Measurements from ENCODE around the gene SLC49A4. TPM values are rescaled to one million over a fixed set of nuclear protein-coding genes. Genes with fewer than 3 reads are reported as not detected.

Gene SLC49A4
- total RNA-seq, 1 experiment from 2014 or later = 16.1 TPM

DNA sequence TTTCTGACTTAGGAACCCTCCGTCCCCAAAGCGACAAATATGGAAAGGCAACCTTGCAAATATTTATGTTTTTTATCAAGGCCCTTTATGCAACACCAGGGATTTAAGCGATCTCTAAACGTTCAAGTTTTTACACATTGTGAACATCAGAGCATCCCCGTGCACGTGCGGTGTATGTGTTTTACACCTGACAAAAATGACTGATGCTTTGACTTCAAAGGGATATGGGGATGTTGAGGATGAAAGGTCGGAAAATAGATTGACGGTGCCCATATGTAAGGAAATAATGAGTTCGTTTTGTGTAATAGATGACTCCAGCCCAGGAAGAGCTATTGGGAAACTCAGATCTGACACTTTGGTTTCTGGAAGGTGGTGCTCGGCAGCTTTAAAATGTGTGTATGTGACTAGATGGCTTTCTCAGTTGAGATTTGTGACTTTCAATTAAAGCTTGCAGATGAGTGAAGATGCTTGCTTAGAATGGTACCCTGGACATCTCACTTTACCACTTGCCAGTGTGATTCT lies 866 bp downstream of the SLC49A4 start:
- intact Hi-C loops (cut with micrococcal nuclease; ENCODE audit: unreplicated experiment) = no loop called here
- Mint-ChIP-seq H3K36me3 (ENCODE audit: insufficient read depth, unreplicated experiment) (peaks cover 29% of the 10 kb centered on the region), H3K4me1 (ENCODE audit: low read depth, unreplicated experiment) (peaks cover 21% of the 10 kb centered on the region), H3K9me3 (ENCODE audit: low read depth, unreplicated experiment) (no peaks in the 10 kb centered on the region), H3K4me3 (ENCODE audit: low read depth, unreplicated experiment) (peak overlapping the region; percentile 79), H3K27ac (ENCODE audit: unreplicated experiment) (no peak overlapping the region), H3K27me3 (ENCODE audit: unreplicated experiment) (no peaks in the 10 kb centered on the region)
- no peak for TF ChIP-seq CTCF (IDR thresholded peaks at IDR 0.05; ENCODE audit: unreplicated experiment)
- CTCF ChIA-PET = no interaction called here
- BruUV-seq (replicated peaks) = TSS peak; percentile 71
- no peak for DNase-seq

DNA sequence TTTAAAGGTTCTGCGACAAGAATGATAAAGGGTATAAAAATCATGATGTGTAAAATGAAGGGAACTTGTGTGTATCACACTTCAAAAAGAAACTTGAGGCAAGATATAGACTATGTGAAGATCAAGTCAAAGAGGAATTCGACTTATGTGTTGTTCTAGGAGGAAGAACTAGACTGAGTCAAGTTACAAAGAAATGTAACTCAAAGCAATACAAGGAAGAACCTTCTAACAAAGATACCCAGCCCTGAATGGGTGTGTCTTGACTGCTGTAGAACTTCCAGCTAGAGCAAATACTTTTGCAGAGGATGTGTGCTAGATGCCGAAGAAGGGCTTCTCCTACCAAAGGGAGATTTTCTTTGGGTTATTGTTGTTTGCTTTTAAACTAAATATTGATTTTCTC lies 2.4 kb downstream of the SLC49A4 start:
- peak overlapping the region; percentile 43 for H3K27ac Mint-ChIP-seq (ENCODE audit: unreplicated experiment)

GRCh38 chr3:122799322-122799721 lies 4.5 kb downstream of the SLC49A4 start:
- no peaks in the 10 kb centered on the region for H3K27me3 Mint-ChIP-seq (ENCODE audit: unreplicated experiment)
- peaks cover 21% of the 10 kb centered on the region for H3K4me1 Mint-ChIP-seq (ENCODE audit: low read depth, unreplicated experiment)
- no peak for DNase-seq
- CTCF ChIA-PET = no interaction called here
- H3K9me3 Mint-ChIP-seq (ENCODE audit: low read depth, unreplicated experiment) = no peaks in the 10 kb centered on the region
- peaks cover 13% of the 10 kb centered on the region for H3K36me3 Mint-ChIP-seq (ENCODE audit: insufficient read depth, unreplicated experiment)
- no peak overlapping the region for H3K4me3 Mint-ChIP-seq (ENCODE audit: low read depth, unreplicated experiment)
- no peak overlapping the region for H3K27ac Mint-ChIP-seq (ENCODE audit: unreplicated experiment)
- intact Hi-C loops (cut with micrococcal nuclease; ENCODE audit: unreplicated experiment) = no loop called here
- TF ChIP-seq CTCF (IDR thresholded peaks at IDR 0.05; ENCODE audit: unreplicated experiment) = no peak
- no TSS peak for BruUV-seq (replicated peaks)

More for the DNA sequence above, 2.4 kb downstream of the SLC49A4 start:
- H3K27me3 Mint-ChIP-seq (ENCODE audit: unreplicated experiment) = no peaks in the 10 kb centered on the region
- BruUV-seq (replicated peaks) = no TSS peak
- intact Hi-C loops (cut with micrococcal nuclease; ENCODE audit: unreplicated experiment) = no loop called here
- no peaks in the 10 kb centered on the region for H3K9me3 Mint-ChIP-seq (ENCODE audit: low read depth, unreplicated experiment)
- no peak for TF ChIP-seq CTCF (IDR thresholded peaks at IDR 0.05; ENCODE audit: unreplicated experiment)
- no peak overlapping the region for H3K4me3 Mint-ChIP-seq (ENCODE audit: low read depth, unreplicated experiment)
- peaks cover 29% of the 10 kb centered on the region for H3K36me3 Mint-ChIP-seq (ENCODE audit: insufficient read depth, unreplicated experiment)
- CTCF ChIA-PET = interaction anchor here (0.6 to 1.7 kb wide), 2 partner anchors 35 to 42 kb away, joined by 3 to 4 read pairs; no protein-coding TSS in a partner anchor
- peaks cover 21% of the 10 kb centered on the region for H3K4me1 Mint-ChIP-seq (ENCODE audit: low read depth, unreplicated experiment)
- DNase-seq = no peak

DNA sequence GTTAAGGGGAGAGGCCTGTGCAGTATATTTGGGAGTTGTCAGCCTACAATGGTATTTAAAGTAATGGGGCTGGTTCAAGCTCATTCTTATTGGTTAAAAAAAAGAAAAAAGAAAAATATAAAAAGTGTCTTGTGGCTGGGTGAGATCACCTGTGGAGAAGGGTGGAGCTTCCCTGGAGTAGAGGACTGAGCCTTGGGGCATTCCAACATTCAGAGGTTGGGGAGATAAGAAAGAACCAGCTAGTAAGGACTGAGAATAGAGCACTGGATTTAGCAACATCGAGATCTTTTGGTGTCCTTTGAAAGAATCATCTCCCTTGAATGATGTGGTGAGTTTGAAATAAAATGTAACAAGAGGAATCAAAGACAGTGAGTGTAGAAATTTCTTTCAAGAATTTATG lies 5.2 kb downstream of the SLC49A4 start:
- Mint-ChIP-seq H3K36me3 (ENCODE audit: insufficient read depth, unreplicated experiment) (peaks cover 6% of the 10 kb centered on the region), H3K4me1 (ENCODE audit: low read depth, unreplicated experiment) (peaks cover 21% of the 10 kb centered on the region), H3K9me3 (ENCODE audit: low read depth, unreplicated experiment) (no peaks in the 10 kb centered on the region), H3K4me3 (ENCODE audit: low read depth, unreplicated experiment) (no peak overlapping the region), H3K27me3 (ENCODE audit: unreplicated experiment) (no peaks in the 10 kb centered on the region), H3K27ac (ENCODE audit: unreplicated experiment) (no peak overlapping the region)
- no peak for DNase-seq
- CTCF ChIA-PET = no interaction called here
- no TSS peak for BruUV-seq (replicated peaks)
- intact Hi-C loops (cut with micrococcal nuclease; ENCODE audit: unreplicated experiment) = no loop called here
- no peak for TF ChIP-seq CTCF (IDR thresholded peaks at IDR 0.05; ENCODE audit: unreplicated experiment)

All from Calu3 (cell line).